Cerebellar nuclear complex (tissue), 1 donor: ENCODE measurements around the gene HSDL1.
A peak's percentile ranks its signal among the peaks of the same experiment; 100 is the strongest.

Source experiments
- DNase-seq, 2 experiments: peaks; one replicate each; lab custom pipeline; 2025; lab: John Stamatoyannopoulos, UW

The HSDL1 gene

DNA sequence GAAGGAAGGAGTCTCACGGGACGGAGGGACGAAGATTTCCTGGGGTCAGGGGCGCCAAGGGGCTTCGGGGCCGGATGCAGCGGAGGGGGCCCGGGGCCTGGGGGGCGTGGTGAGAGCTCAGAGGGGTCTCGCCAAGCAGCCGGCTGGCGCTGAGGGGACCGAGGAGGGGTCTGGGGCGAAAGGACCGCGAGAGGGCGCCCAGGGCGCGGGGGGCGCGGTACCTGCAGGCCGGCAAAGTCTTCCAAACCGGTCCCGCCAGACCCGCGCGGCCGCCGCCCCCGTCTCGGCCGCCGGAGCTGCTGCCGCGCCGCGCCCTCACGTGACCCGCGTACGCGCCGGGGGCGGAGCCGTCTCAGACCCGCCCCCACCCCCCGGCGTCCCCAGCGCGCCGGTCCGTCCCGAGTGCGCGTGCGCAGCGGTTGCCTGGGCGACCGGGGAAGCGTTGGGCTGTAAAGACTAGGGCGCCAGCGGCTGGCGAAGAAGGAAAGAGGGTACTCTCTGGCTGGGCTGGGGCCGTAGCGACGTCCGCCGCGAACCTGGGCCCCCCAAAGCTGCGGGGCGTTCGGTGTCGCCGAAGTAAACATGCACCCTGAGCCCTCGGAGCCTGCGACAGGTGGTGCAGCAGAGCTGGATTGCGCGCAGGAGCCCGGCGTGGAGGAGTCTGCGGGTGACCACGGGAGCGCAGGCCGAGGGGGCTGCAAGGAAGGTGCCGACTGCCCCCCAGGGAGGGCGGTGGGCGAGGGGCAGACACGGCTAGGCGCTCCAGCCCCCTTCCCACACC lies at the start of gene HSDL1, which contains the start of gene DNAAF1:
Gene HSDL1, minus strand, starts transcription at position 319 of the 781 bp plus-strand sequence. CDS start 13,856 bp downstream, outside the sequence.
Gene DNAAF1, plus strand, starts transcription at position 450 of the 781 bp plus-strand sequence. Its CDS starts 133 bp downstream, at position 583.
- peak in 1 of 2 experiments; percentile 28 for DNase-seq

DNA sequence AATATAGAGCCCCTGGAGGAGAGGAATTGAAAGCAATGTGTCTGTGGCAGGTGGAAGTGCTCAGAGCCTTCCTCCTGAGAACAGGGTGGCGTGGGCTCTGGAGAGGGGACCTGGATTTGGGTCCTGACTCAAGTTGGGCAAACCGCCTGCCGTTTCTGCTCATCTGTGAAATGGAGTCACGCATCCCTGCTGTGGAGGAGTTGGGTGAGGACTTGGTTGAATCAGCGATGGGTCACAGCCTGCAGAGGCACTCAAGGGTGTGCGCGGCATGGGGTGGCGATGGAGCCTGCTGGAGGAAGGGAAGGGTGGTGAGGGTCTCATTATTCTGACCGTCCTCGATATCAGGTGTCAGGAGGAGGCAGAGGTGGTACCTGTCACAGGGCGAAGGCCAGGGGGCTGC lies 49.0 kb upstream of the HSDL1 start:
- no peak for DNase-seq

DNA sequence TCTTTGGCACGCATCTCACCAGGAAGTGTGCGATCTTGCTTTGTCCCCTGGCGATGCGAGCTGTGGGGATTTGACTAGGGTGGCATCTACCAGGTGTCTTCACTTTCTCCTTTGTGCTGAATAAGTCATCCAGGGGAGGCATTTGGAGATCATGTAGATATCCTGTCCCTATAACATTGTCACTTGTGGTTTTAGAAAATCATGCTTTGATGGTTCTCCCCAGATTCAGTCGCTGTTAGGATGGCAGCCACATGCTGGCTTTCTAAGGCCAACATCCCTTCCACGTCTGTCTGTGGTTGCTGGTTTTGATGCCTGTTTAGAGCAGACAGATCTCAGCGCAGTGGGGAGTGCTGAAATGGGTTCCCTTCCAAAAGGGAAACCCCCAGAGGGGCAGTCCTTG lies 48.5 kb upstream of the HSDL1 start:
- DNase-seq = no peak

DNA sequence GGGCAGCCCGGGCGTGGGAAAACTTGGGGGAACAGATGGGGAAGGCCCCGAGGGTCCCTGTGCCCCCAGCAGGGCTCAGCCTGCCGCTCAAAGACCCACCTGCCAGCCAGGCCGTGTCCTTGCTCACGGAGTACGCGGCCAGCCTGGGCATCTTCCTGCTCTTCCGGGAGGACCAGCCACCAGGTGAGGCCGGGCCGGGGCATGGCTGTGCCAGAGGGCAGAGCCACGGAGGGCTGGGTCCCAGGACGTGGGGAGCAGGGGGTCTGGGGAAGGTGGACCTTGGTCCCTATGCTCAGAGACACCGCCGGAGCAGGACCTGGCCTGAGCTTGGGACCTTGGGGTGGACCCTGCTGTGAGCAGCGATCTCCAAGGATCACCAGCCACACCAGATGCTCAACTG lies 46.5 kb upstream of the HSDL1 start:
- DNase-seq = no peak

DNA sequence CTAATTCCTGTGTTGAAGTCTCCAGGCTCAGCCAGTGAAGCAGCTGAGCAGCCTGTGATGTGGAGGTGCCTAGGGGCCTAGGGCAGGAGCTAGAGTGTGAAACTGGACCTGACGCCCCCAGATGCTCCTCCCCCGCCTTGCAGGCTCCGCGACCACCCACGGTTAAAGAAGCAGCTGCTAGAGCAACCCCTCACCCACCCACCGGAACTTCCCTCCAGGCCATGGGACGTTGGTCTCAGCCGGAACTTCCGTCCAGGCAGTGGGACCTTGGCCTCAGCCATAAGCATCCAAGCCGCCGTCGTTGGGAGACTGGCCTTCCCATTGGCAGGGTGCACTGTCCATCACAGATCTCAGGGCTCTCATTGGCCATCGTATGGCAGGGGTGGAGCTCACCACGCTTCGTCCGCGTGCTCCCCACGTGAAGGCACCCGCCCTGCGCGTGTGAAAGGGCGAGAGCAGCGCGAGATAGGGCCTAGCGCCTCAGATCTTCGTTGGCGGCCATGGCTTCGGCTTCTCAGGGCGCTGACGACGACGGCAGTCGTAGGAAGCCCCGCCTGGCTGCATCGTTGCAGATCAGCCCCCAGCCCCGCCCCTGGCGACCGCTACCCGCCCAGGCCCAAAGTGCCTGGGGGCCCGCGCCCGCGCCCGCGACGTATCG lies 45.9 kb upstream of the HSDL1 start, which contains the start of gene ADAD2:
Gene ADAD2, plus strand, starts transcription at position 427 of the 658 bp plus-strand sequence. Its CDS starts 74 bp downstream, at position 501.
- no peak for DNase-seq

DNA sequence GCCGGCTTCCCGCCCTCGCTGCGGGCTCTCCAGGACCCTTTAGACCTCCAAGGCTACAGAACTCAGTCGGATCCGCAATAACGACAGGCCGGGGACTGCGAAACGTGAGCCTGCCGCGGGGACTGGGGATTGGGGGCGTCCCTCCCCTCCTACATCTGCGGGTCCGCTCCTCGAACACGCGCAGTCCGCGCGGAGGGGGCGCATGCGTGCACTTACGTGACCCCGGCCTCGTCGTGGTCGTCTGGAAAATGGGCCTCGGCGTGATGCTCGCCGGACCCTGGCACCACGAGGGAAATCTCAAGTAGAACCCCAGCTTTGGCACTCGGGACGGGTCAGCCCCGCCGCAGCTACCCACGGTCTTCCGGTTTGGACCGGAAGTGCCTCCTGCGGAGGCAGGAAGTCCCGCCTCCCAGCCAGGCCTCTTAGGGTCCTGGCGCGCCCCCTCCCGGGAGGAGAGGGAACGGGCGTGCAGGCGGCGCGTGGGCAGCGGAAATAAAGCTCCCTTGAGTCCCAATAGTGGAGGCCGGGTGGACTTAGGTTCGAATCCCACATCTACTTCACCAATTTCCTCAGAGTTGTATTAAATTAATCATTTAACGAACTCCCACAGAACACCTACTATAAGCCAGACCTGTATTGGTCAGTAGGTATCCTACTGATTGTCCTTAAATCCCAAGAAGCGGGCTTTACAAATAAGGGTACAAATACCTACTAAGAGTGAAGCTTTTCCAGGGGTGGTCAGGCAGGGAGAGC lies 41.9 kb upstream of the HSDL1 start, which contains the start of gene TAF1C:
Gene TAF1C, minus strand, starts transcription at position 373 of the 753 bp plus-strand sequence. CDS start 2,069 bp downstream, outside the sequence.
- DNase-seq = peak in 1 of 2 experiments; percentile 40

DNA sequence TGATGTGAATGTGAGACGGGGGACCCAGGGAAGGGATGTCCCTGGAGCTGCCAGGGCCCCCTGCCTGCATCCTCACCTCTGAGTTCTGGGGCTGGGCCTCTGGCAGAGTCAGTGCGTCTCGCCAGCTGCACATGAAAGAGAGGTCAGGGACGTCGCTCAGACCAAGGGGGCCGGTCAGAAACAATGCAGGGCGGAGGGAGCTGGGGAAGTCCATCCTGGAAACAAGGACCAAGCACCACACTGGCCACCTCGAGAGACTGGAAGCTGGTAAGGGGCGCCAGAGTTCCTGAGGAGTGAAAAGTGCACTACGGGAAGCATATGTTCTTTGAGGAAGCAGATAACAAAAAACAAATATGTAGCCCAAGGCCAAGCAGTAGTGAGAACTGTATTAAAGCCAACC lies 39.8 kb upstream of the HSDL1 start:
- DNase-seq = no peak

DNA sequence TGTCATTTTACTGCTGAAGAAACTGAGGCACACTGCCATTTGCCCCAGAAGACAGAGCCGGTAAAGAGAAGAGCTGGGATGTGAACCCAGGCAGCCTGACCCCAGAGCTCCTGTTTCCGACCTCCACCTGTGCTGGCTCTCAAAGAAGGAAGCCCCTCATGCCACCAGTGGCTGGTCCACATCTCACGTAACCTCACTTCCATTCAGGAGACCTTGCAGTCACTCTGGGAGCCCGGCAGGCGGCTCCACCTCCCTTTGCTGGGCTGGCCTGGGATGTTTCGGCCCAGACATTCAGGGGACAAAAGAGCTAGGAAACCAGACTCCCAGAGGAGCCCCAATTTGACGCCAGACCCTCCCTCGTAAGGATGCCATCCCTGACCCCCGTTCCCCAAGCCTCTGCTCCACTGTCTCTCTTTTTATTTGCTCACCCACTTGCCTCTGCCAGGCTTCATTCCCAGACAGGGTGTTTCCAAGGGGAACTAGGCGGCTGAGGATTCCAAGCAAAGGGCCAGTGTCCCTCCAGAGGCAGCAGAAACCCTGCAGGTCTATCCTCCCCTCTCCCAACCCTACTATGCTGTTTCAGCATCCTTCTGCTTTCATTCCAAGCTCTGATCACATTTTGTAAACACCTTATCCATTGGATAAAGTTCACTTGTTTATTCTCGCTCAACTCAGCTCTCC lies 39.1 kb upstream of the HSDL1 start:
- DNase-seq = no peak

DNA sequence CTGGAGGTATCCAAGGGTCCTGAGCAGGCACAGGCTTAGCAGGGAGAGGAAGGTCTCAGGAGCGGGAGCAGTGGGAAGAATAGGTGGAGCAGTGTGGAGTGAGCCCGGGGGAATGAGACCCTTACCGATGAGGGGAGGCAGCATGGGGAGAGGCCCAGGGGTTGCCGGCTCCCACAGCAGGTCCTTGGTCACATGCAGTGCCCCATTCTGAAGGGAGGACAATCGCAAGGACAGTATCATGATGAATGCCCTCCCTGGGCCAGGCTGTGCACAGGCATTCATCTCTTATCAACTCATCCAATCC lies 38.5 kb upstream of the HSDL1 start:
- DNase-seq = no peak

DNA sequence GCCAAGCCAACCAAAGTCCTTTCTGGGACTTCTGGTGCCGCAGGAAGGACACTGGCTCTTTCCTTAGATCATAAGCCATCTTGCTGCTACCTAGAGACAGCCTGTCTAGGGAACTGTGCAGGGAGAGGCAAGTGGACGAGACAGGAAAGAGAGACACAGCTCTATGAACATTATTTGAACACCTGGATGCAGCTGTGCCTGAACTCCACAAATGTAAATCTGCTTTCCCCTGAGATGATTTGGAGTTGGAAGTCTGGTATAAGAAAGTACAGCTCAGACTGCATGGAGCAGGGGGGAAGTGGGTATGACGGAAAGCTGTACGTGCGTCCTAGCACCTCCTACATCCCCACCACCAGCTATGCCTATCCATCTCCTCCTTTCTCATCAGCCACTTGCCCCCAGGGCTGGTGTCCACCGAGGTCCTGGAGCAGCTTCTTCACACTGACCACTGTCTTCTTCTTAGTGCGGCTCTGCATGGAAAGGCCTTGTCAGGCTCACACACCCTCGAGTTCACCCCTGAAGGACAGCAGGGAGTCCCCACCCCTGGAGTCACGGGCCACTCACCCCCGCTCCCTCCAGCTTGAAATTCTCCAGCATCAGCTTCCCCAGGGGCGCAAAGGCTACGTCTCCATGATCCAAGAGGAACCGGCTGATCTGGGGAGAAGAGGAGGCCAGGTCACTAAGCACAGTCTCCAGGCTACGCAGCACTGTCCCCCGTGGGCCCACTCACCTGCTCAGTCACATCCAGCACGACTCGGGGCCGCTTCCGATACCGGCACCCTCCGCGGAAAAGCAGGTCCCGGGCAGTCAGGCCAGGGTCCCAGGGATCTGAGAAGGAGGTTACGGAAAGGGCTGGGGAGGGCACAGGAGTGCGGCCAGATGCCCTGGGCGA lies 37.9 kb upstream of the HSDL1 start:
- no peak for DNase-seq

DNA sequence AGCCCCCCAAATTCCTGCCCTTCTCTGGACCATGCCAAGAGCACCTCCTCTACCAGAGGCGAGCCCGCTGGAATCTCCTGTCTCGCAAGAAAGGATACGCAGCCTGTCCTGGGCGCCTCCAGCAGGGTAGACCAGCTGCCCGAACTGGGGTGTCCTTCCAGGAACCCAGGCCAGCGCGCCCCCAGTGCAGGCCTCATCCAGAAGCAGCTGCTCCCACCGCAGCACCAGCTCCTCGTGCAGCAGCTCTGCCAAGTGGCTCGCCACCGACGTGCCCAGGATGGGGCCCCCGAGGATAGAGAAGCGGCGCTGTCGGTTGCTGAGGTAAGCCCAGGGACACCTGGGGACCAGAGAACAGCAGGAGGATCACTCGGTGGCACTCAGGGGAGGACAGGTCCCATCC lies 37.1 kb upstream of the HSDL1 start:
- no peak for DNase-seq

DNA sequence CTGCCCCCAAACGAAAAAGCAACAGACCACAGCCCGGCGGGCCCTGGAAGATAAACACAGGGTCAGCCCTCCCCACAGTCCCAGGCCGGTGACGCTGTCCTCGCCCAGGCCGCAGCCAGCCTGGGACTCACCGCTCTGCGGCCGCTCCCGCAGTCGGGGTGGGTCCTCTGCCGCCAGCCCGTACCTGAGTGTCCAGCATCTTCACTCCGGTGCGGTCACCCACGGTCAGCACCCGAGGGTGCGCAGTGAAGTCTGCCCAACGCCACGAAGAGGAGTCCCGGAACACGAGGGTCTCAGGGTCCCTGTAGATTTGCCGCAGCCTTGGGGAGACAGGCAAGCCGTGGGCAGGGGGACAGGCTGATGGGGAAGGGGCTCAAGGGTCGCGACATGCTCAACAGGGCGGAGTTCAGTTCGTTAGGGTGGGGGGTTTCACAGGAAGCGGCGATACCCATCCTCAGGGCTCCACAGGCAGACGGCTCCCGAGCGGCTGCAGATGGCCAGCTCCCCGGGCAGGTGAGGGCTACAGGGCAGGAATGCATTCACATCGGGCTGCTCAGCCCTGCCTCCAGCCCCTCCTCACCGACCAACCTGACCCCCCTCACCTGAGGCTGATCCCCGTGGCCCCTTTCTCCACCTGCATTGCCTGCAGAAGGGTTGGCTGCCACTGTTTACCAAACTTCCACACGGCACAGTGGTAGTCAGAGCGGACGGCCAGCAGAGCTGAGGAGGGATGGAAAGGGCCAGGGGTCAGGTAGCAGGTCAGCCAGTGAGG lies 36.4 kb upstream of the HSDL1 start:
- DNase-seq = no peak

DNA sequence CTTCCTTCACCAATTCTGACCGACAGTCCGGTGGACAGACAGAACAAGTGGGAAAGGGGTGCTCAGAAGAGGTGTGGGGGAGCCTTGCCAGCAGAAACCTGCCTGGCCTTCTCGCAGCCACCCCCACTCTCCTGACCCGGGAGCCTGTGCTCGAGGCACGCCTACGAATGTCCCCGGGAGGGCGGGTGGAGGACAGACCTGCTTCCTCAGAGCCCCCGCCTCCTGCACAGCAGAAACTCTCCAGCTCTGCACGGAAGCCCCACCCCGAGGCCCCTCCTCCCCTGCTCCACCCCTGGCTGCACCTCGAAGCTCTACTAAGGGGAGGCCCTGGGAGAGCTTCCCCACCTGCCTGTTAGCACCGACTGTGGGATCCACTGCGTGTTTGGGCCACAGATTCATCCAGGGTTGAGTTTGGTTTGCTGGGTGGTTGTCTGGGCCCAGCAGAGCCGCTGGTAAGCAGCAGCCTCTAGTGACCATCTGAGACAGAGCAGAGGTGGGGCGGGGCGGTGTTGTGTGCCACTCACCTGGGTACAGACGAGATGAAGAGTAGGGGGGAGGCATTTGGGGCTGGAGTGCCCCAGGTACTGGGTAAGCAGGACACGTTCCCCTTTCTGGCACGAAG lies 35.7 kb upstream of the HSDL1 start:
- DNase-seq = no peak

DNA sequence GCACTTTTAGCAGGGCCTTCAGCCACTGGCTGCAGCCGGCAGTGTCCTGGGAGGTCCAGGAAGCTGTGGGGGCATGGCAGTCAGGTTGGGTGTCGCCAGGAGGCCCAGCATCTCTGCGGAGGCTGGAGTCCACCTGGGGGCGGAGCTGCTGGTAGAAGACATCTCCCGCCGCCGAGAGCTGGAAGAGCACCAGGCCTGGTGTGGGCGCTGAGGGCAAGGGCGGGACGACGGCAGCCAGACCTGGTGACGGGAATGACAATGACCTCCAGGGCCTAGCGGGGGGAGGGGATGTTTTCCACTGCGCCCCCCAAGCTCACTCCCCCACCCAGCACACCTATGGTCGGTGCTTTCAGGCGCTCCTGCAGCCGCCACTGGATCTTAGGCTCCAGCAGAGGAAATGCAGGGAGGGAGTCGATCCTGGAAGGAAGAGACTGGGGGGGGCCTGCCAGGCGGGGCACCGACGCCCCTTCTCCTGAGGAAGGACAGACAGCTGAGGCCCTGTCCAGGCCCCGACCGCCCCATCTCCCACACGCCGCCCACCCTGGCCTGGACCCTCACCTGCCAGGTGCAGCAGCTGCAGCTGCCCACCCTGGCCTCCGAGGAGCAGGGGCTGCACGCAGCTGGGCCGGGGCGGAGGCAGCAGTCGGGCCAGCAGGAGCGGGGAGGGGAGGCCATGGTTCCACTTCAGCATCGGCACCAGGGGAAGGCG lies 34.8 kb upstream of the HSDL1 start:
- no peak for DNase-seq

DNA sequence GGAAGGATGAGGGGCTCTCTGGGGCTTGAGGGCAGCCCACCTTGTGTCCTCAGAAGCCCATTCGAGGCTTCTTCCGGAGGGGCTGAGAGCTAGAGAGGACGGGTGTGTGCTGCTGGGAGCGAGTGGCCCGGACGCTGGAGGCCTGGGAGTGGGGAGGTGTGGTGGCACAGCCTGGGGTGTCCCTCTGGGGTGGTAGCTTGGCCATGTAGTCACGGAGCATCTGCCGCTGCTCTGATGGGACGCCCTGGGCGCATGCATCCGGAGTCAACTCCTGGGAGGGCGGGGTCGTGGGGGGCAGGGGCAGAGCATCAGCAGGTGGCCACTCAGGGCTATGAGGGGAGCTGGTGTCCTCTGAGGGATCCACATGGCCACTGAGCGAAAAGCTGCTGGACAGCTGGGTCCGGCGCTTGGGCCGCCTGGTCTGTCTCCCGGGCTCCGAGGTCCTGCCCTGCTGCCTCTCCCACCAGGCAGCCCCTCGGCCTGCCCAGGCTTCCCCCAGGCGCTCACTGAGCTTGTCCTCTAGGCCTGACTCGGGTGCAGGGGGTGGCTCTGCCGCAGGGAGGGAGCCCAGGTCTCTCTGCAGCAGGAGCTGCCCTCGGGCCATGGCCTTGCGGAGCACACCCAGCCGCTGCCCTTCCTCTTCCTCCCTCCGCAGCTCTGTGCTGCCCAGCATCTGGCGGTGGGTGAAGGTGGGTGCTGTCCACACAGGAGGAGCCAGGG lies 34.1 kb upstream of the HSDL1 start:
- no peak for DNase-seq

DNA sequence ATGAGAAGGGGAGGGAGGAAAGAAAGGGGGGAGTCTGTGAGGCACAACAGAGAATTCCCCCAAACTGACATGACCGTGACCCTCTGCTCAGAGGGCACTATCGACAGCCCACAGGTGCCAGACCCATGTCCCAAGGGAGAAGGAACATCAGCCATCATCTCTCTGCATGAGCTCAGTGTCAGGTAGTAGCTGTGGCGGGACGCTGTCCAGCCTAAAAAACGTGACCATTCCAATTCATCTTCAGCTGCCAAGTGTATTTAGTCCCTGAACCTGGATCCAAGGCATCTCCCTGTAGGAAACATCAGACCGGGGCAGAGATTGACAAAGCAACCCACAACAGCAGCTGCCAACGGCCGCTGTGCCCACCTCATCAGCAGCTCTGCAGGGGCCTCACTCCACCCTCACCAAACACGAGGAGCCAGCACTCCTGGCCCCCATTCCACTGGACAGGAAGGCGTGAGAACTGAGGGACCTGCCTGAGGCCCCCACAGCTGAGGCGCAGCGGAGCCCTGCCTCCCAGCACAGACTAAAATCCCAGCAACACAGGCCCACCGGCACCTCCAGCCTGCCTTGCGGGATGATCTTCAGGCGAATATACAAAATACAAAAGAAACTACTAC lies 33.3 kb upstream of the HSDL1 start:
- DNase-seq = no peak

DNA sequence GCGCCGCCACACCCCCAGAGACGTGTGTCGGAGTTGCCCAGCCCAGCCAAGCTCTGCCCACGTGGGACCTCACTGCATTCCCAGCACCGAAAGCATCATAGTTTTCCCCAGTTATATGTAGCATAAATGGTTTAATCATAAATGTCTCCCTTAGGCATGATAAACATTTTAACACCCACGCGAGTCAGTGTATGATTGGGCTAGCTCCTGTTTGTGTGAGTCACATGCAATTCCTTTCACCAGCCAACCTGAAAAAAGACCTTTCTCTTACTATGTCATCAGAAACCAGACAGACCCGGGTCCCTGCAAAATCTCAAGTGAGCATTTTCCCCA lies 32.7 kb upstream of the HSDL1 start:
- no peak for DNase-seq
